ENCODE measurements around the gene CRB1. TPM values are rescaled to one million over a fixed set of nuclear protein-coding genes. Genes with fewer than 3 reads are reported as not detected.

CRB1 gene
- total RNA-seq, 1 experiment from 2014 or later = not detected

DNA sequence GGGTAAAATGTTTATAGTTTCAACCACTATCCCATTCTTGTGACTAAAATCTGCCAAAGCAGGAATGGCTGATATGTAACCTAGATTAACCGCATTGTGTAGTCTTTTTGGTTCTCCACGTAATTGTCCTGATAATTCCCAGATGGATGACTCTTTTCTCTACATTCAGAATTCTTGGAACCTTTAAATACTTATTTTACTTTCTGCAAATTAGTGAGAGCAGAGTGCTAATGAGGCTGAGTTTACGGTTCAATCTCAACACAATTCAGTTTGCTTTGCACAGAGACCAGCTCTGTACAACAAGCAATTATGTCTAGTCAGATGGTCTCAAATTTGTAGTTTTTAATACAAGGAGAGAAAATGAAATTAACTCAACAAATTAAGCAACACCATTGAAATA is 9.1 kb downstream of the CRB1 start:
- Histone ChIP-seq H3K4me3 (ENCODE audit: low read length) (no peak overlapping the region), H3K9me3 (ENCODE audit: low read length) (no peaks in the 10 kb centered on the region), H3K36me3 (ENCODE audit: insufficient read depth, low read length) (no peaks in the 10 kb centered on the region), H4K20me1 (ENCODE audit: insufficient read depth, low read depth, low read length) (no peaks in the 10 kb centered on the region), H2AFZ (ENCODE audit: low read length) (no peak overlapping the region), H3K9me2 (replicated peaks; ENCODE audit: insufficient read depth, low read length) (no peaks in the 10 kb centered on the region), H3K27me3 (ENCODE audit: low read length) (no peaks in the 10 kb centered on the region), H3K4me2 (ENCODE audit: low read depth, low read length, poor library complexity, severe bottlenecking) (no peak overlapping the region), H3K79me2 (ENCODE audit: low read length) (no peaks in the 10 kb centered on the region), H3K27ac (ENCODE audit: low read length) (no peak overlapping the region), H3K9ac (ENCODE audit: low read length) (no peak overlapping the region), H3K4me1 (ENCODE audit: low read length) (no peaks in the 10 kb centered on the region)
- no peak for DNase-seq

DNA sequence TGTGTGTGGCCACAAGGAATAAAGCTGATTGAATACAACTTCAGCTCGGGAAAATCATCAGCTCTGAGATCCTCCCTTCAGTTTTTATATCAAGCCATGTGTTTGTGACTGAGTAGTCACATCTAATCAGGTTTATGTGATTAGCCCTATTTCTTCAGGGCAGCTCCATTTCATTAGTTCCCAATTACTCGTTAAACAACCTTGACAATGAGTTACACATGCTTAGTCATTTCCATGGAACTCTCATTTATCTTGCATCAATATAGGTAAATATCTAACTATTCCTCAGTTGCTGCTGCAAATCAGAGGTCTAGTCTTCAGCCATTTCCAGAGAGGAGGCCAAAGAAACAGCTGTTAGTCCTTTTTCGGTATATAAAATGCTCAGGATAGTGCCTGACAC is 16.3 kb downstream of the CRB1 start:
- Histone ChIP-seq H3K79me2 (ENCODE audit: low read length) (no peaks in the 10 kb centered on the region), H3K27me3 (ENCODE audit: low read length) (no peaks in the 10 kb centered on the region)

DNA sequence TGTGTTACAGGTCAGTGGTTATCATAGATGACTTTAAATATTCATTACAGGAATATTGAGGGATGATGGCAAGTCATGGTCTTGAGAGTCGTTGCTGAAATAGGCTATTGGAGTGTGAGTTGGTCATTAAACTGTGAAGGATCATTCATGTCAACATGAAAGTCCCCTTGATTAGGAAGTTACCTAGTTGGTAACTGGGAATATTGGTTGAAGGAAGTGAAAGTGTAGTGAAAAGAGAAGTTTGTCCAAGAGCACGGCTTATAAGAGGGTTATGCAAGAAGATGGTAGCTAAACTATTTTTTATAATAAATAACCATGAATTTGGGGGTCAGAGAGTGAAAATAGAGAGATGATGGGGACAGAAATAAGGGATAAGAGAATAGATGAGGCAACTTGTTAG is 16.9 kb downstream of the CRB1 start:
- H3K4me2 ChIP-seq (ENCODE audit: low read depth, low read length, poor library complexity, severe bottlenecking) = no peak overlapping the region
- no peaks in the 10 kb centered on the region for H3K4me1 ChIP-seq (ENCODE audit: low read length)
- no peaks in the 10 kb centered on the region for H3K9me2 ChIP-seq (replicated peaks; ENCODE audit: insufficient read depth, low read length)
- no peaks in the 10 kb centered on the region for H3K36me3 ChIP-seq (ENCODE audit: insufficient read depth, low read length)
- no peak for DNase-seq
- H4K20me1 ChIP-seq (ENCODE audit: insufficient read depth, low read depth, low read length) = no peaks in the 10 kb centered on the region
- H3K4me3 ChIP-seq (ENCODE audit: low read length) = no peak overlapping the region
- no peaks in the 10 kb centered on the region for H3K79me2 ChIP-seq (ENCODE audit: low read length)
- H2AFZ ChIP-seq (ENCODE audit: low read length) = no peak overlapping the region
- H3K27ac ChIP-seq (ENCODE audit: low read length) = no peak overlapping the region
- no peak overlapping the region for H3K9ac ChIP-seq (ENCODE audit: low read length)
- H3K27me3 ChIP-seq (ENCODE audit: low read length) = no peaks in the 10 kb centered on the region
- no peaks in the 10 kb centered on the region for H3K9me3 ChIP-seq (ENCODE audit: low read length)

More for the DNA sequence above, 16.3 kb downstream of the CRB1 start:
- no peak overlapping the region for H3K4me2 ChIP-seq (ENCODE audit: low read depth, low read length, poor library complexity, severe bottlenecking)
- no peak overlapping the region for H3K9ac ChIP-seq (ENCODE audit: low read length)
- no peaks in the 10 kb centered on the region for H3K9me2 ChIP-seq (replicated peaks; ENCODE audit: insufficient read depth, low read length)
- H3K36me3 ChIP-seq (ENCODE audit: insufficient read depth, low read length) = no peaks in the 10 kb centered on the region
- no peaks in the 10 kb centered on the region for H3K9me3 ChIP-seq (ENCODE audit: low read length)
- H3K4me1 ChIP-seq (ENCODE audit: low read length) = no peaks in the 10 kb centered on the region
- no peak overlapping the region for H3K27ac ChIP-seq (ENCODE audit: low read length)
- no peak overlapping the region for H3K4me3 ChIP-seq (ENCODE audit: low read length)
- no peak overlapping the region for H2AFZ ChIP-seq (ENCODE audit: low read length)
- no peaks in the 10 kb centered on the region for H4K20me1 ChIP-seq (ENCODE audit: insufficient read depth, low read depth, low read length)
- no peak for DNase-seq

DNA sequence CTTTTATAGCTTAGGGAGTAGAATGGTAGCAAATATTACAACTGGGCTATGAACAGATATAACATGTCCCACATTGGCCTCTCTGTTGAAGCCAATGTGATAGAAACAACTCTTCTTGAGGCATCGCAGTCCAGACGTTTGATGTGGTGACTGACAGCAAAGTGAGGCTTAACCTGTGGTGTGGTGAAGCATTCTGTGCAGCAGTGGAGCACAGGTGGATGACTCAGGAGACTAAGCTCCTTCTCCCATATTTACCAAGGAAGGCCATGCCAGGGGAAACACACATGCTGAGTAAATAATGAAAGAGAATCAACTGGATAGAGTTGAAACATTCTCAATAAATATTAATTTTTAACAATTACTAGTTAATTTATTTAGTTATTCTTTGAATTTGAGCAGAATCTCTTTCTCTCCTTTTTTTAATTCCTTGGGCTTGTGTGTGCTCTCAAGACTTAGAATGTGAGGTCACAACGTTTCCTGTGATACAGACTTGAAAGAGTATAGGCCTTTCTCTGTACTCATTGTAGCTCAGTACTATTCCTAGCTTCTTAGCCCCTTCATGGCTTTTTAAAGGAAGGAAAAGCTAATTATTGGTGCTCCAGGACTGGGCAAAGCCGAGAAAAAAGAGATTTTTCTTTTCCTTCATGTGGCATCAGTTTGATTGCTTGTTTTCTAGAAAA is 17.6 kb downstream of the CRB1 start:
- Histone ChIP-seq H3K4me3 (ENCODE audit: low read length) (no peak overlapping the region), H3K9ac (ENCODE audit: low read length) (no peak overlapping the region), H3K79me2 (ENCODE audit: low read length) (no peaks in the 10 kb centered on the region), H3K4me2 (ENCODE audit: low read depth, low read length, poor library complexity, severe bottlenecking) (no peak overlapping the region), H4K20me1 (ENCODE audit: insufficient read depth, low read depth, low read length) (no peaks in the 10 kb centered on the region), H3K27ac (ENCODE audit: low read length) (no peak overlapping the region), H3K9me2 (replicated peaks; ENCODE audit: insufficient read depth, low read length) (no peaks in the 10 kb centered on the region), H3K27me3 (ENCODE audit: low read length) (no peaks in the 10 kb centered on the region), H3K36me3 (ENCODE audit: insufficient read depth, low read length) (no peaks in the 10 kb centered on the region), H3K9me3 (ENCODE audit: low read length) (no peaks in the 10 kb centered on the region), H3K4me1 (ENCODE audit: low read length) (no peaks in the 10 kb centered on the region), H2AFZ (ENCODE audit: low read length) (no peak overlapping the region)
- no peak for DNase-seq

DNA sequence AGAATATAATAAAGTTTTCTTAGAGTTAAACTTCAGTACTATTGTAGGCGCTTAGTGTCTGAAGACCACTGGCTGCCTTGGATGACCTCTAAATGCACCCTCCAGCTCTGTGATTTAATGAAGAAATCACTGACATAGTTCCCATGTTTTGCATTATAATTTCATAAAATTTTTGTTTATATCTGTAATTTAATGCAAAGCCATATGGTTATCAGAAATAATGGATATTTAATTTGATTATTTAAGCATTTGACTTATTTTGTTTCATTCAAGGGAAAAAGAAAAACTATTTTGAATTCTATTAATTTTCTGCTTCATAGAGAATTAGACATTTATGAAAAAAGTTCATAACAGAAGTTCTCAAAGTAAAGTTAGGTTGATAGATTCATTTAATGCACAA is 18.6 kb downstream of the CRB1 start:
- DNase-seq = no peak
- no peak overlapping the region for H3K9ac ChIP-seq (ENCODE audit: low read length)
- no peaks in the 10 kb centered on the region for H3K79me2 ChIP-seq (ENCODE audit: low read length)
- H3K36me3 ChIP-seq (ENCODE audit: insufficient read depth, low read length) = no peaks in the 10 kb centered on the region
- H3K9me2 ChIP-seq (replicated peaks; ENCODE audit: insufficient read depth, low read length) = no peaks in the 10 kb centered on the region
- no peak overlapping the region for H3K27ac ChIP-seq (ENCODE audit: low read length)
- no peaks in the 10 kb centered on the region for H3K9me3 ChIP-seq (ENCODE audit: low read length)
- no peaks in the 10 kb centered on the region for H3K4me1 ChIP-seq (ENCODE audit: low read length)
- H4K20me1 ChIP-seq (ENCODE audit: insufficient read depth, low read depth, low read length) = no peaks in the 10 kb centered on the region
- H3K27me3 ChIP-seq (ENCODE audit: low read length) = no peaks in the 10 kb centered on the region
- no peak overlapping the region for H2AFZ ChIP-seq (ENCODE audit: low read length)
- no peak overlapping the region for H3K4me3 ChIP-seq (ENCODE audit: low read length)
- H3K4me2 ChIP-seq (ENCODE audit: low read depth, low read length, poor library complexity, severe bottlenecking) = no peak overlapping the region

DNA sequence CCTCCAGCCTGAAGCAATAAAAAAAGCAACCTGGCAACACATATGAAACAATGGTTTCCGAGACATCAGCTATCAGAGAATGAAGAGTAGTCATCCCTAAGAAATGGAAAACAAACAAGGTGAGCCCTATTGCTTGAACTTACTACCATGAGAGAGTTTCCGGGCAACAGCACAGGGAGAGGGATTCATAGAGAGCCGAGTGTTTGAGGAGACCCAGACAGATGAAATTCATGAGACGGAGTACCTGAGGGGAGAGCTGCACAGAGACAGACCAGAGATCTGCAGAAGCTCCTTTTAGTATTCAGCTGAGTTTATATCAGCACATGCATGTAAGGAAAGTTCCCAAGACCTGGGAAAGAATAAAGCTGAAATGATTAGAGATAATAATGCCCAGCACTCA is 19.8 kb downstream of the CRB1 start:
- no peaks in the 10 kb centered on the region for H3K27me3 ChIP-seq (ENCODE audit: low read length)
- no peaks in the 10 kb centered on the region for H3K9me2 ChIP-seq (replicated peaks; ENCODE audit: insufficient read depth, low read length)
- H3K36me3 ChIP-seq (ENCODE audit: insufficient read depth, low read length) = no peaks in the 10 kb centered on the region
- H3K4me3 ChIP-seq (ENCODE audit: low read length) = no peak overlapping the region
- H3K9me3 ChIP-seq (ENCODE audit: low read length) = no peaks in the 10 kb centered on the region
- DNase-seq = no peak
- no peak overlapping the region for H3K9ac ChIP-seq (ENCODE audit: low read length)
- no peak overlapping the region for H3K27ac ChIP-seq (ENCODE audit: low read length)
- H3K79me2 ChIP-seq (ENCODE audit: low read length) = no peaks in the 10 kb centered on the region
- no peak overlapping the region for H2AFZ ChIP-seq (ENCODE audit: low read length)
- no peaks in the 10 kb centered on the region for H3K4me1 ChIP-seq (ENCODE audit: low read length)
- no peaks in the 10 kb centered on the region for H4K20me1 ChIP-seq (ENCODE audit: insufficient read depth, low read depth, low read length)
- no peak overlapping the region for H3K4me2 ChIP-seq (ENCODE audit: low read depth, low read length, poor library complexity, severe bottlenecking)

DNA sequence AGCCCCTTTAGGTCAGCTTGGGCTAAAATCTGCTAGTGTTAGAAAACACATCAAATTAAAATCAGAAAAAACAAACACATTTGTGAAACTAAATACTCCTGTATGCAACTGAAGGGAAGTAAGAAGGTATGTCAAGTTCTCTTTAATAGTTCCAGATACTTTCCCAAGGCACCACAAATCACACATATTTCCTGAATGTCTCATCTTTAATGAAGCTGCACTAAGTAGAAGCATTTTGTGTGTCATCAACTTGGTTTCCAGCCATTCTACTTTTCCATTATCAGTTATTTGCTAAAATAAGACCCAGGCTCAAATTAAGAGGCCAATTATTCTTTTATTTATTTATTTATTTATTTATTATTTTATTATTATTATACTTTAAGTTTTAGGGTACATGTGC is 34.7 kb downstream of the CRB1 start:
- Histone ChIP-seq H3K4me1 (ENCODE audit: low read length) (no peaks in the 10 kb centered on the region), H3K4me3 (ENCODE audit: low read length) (no peak overlapping the region), H3K36me3 (ENCODE audit: insufficient read depth, low read length) (no peaks in the 10 kb centered on the region), H4K20me1 (ENCODE audit: insufficient read depth, low read depth, low read length) (no peaks in the 10 kb centered on the region), H3K4me2 (ENCODE audit: low read depth, low read length, poor library complexity, severe bottlenecking) (no peak overlapping the region), H3K9me3 (ENCODE audit: low read length) (no peaks in the 10 kb centered on the region), H3K9me2 (replicated peaks; ENCODE audit: insufficient read depth, low read length) (no peaks in the 10 kb centered on the region), H3K27me3 (ENCODE audit: low read length) (no peaks in the 10 kb centered on the region), H3K79me2 (ENCODE audit: low read length) (no peaks in the 10 kb centered on the region), H3K9ac (ENCODE audit: low read length) (no peak overlapping the region), H2AFZ (ENCODE audit: low read length) (no peak overlapping the region), H3K27ac (ENCODE audit: low read length) (no peak overlapping the region)
- no peak for DNase-seq

DNA sequence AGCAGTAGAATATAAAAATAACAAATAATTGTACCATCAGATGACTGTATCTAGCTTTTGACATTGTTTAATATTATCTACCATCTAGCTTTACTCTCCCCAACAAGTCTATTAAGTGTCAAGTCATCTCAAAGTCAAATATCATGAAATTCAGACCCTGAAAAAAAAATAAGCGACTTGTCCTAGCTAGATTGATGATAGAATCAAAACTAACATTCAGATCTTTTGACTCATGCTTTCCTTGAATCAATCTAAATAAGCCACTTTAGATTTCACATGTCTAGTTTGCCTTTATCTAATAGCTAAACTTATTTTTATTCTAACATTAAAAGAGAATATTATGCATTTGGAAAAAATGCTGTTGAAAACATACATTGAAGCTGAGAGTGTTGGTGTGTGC is 35.4 kb downstream of the CRB1 start:
- H3K4me1 ChIP-seq (ENCODE audit: low read length) = no peaks in the 10 kb centered on the region
- H3K4me2 ChIP-seq (ENCODE audit: low read depth, low read length, poor library complexity, severe bottlenecking) = no peak overlapping the region
- no peak overlapping the region for H2AFZ ChIP-seq (ENCODE audit: low read length)
- no peaks in the 10 kb centered on the region for H3K27me3 ChIP-seq (ENCODE audit: low read length)
- no peaks in the 10 kb centered on the region for H3K36me3 ChIP-seq (ENCODE audit: insufficient read depth, low read length)
- H3K79me2 ChIP-seq (ENCODE audit: low read length) = no peaks in the 10 kb centered on the region
- no peaks in the 10 kb centered on the region for H4K20me1 ChIP-seq (ENCODE audit: insufficient read depth, low read depth, low read length)
- no peak for DNase-seq
- no peaks in the 10 kb centered on the region for H3K9me2 ChIP-seq (replicated peaks; ENCODE audit: insufficient read depth, low read length)
- H3K9ac ChIP-seq (ENCODE audit: low read length) = no peak overlapping the region
- H3K4me3 ChIP-seq (ENCODE audit: low read length) = no peak overlapping the region
- H3K9me3 ChIP-seq (ENCODE audit: low read length) = no peaks in the 10 kb centered on the region
- H3K27ac ChIP-seq (ENCODE audit: low read length) = no peak overlapping the region

Data from Karpas-422 (cell line).